ENCODE results near the gene CEACAM3. TPM values are rescaled to one million over a fixed set of nuclear protein-coding genes. Genes with fewer than 3 reads are reported as not detected.

Gene CEACAM3
- total RNA-seq, 4 donors from 2014 or later, result 0.54 to 1.6 TPM; not detected in 2

GRCh38 chr19:41801031-41801430 is 4.6 kb downstream of the CEACAM3 start:
- WGBS, 2 donors (ENCODE audit: low coverage in 1 of 2), result no CpG with 5 or more reads among the region's 4 CpGs
- no peak overlapping the region for H3K27ac ChIP-seq
- no peak overlapping the region for H3K4me3 ChIP-seq
- TF ChIP-seq POLR2AphosphoS5 (IDR thresholded peaks at IDR 0.05), result no peak
- TF ChIP-seq CTCF (IDR thresholded peaks at IDR 0.05), result no peak
- TF ChIP-seq EP300 (IDR thresholded peaks at IDR 0.05), result no peak
- TF ChIP-seq POLR2A (IDR thresholded peaks at IDR 0.05), result no peak
- peaks cover 17% of the 10 kb centered on the region for H3K27me3 ChIP-seq
- H3K36me3 ChIP-seq, result no peaks in the 10 kb centered on the region
- no peak for ATAC-seq
- H3K4me1 ChIP-seq, result peaks cover 0 to 11% (median 0%) of the 10 kb centered on the region in 3 donors
- no peaks in the 10 kb centered on the region for H3K9me3 ChIP-seq

GRCh38 chr19:41801792-41802211 is 5.4 kb downstream of the CEACAM3 start:
- no peaks in the 10 kb centered on the region for H3K9me3 ChIP-seq
- peaks cover 0 to 11% (median 0%) of the 10 kb centered on the region in 3 donors for H3K4me1 ChIP-seq
- no peak for TF ChIP-seq EP300 (IDR thresholded peaks at IDR 0.05)
- no peak for TF ChIP-seq POLR2AphosphoS5 (IDR thresholded peaks at IDR 0.05)
- no peak for TF ChIP-seq CTCF (IDR thresholded peaks at IDR 0.05)
- no peak for TF ChIP-seq POLR2A (IDR thresholded peaks at IDR 0.05)
- WGBS, 2 donors (ENCODE audit: low coverage in 1 of 2), result 44 to 60% methylated on average over 1 to 2 of the region's 2 CpGs
- no peak overlapping the region for H3K27ac ChIP-seq
- no peak overlapping the region for H3K4me3 ChIP-seq
- H3K36me3 ChIP-seq, result no peaks in the 10 kb centered on the region
- peaks cover 11% of the 10 kb centered on the region for H3K27me3 ChIP-seq
- ATAC-seq, result no peak

GRCh38 chr19:41802770-41803169 is 6.4 kb downstream of the CEACAM3 start:
- Histone ChIP-seq H3K4me1 (peaks cover 0 to 11% (median 0%) of the 10 kb centered on the region in 3 donors), H3K9me3 (no peaks in the 10 kb centered on the region), H3K36me3 (no peaks in the 10 kb centered on the region), H3K27me3 (peaks cover 17% of the 10 kb centered on the region), H3K4me3 (no peak overlapping the region), H3K27ac (no peak overlapping the region)
- TF ChIP-seq POLR2AphosphoS5 (IDR thresholded peaks at IDR 0.05) (no peak), EP300 (IDR thresholded peaks at IDR 0.05) (no peak), CTCF (IDR thresholded peaks at IDR 0.05) (no peak), POLR2A (IDR thresholded peaks at IDR 0.05) (no peak)
- 74 to 78% methylated on average over 1 to 2 of the region's 2 CpGs for WGBS, 2 donors (ENCODE audit: low coverage in 1 of 2)
- no peak for ATAC-seq

GRCh38 chr19:41804336-41804735 is 7.9 kb downstream of the CEACAM3 start:
- no peaks in the 10 kb centered on the region for H3K36me3 ChIP-seq
- 82 to 89% methylated on average over 3 of the region's 3 CpGs for WGBS, 2 donors (ENCODE audit: low coverage in 1 of 2)
- no peaks in the 10 kb centered on the region for H3K9me3 ChIP-seq
- no peak overlapping the region for H3K4me3 ChIP-seq
- TF ChIP-seq POLR2AphosphoS5 (IDR thresholded peaks at IDR 0.05), result no peak
- no peak for TF ChIP-seq EP300 (IDR thresholded peaks at IDR 0.05)
- no peak for TF ChIP-seq POLR2A (IDR thresholded peaks at IDR 0.05)
- no peak for TF ChIP-seq CTCF (IDR thresholded peaks at IDR 0.05)
- H3K27ac ChIP-seq, result no peak overlapping the region
- H3K4me1 ChIP-seq, result peaks cover 0 to 4% (median 0%) of the 10 kb centered on the region in 3 donors
- no peak for ATAC-seq
- H3K27me3 ChIP-seq, result peaks cover 26% of the 10 kb centered on the region

- Histone ChIP-seq H3K27ac (no peak overlapping the region), H3K4me1 (no peaks in the 10 kb centered on the region), H3K27me3 (peaks cover 44% of the 10 kb centered on the region), H3K9me3 (no peaks in the 10 kb centered on the region), H3K36me3 (no peaks in the 10 kb centered on the region), H3K4me3 (no peak overlapping the region)
- TF ChIP-seq POLR2A (IDR thresholded peaks at IDR 0.05), result no peak
- no peak for TF ChIP-seq POLR2AphosphoS5 (IDR thresholded peaks at IDR 0.05)
- TF ChIP-seq EP300 (IDR thresholded peaks at IDR 0.05), result no peak
- TF ChIP-seq CTCF (IDR thresholded peaks at IDR 0.05), result no peak
- 83 to 92% methylated on average over 3 of the region's 3 CpGs for WGBS, 2 donors (ENCODE audit: low coverage in 1 of 2)
- no peak for ATAC-seq
Measured at GRCh38 chr19:41807176-41807575, 10.8 kb downstream of the CEACAM3 start.
